ENCODE results near the gene CFAP77. TPM values are rescaled to one million over a fixed set of nuclear protein-coding genes. Genes with fewer than 3 reads are reported as not detected.

Gene CFAP77
- total and polyA plus RNA-seq, 2 experiments from 2014 or later: not detected

DNA sequence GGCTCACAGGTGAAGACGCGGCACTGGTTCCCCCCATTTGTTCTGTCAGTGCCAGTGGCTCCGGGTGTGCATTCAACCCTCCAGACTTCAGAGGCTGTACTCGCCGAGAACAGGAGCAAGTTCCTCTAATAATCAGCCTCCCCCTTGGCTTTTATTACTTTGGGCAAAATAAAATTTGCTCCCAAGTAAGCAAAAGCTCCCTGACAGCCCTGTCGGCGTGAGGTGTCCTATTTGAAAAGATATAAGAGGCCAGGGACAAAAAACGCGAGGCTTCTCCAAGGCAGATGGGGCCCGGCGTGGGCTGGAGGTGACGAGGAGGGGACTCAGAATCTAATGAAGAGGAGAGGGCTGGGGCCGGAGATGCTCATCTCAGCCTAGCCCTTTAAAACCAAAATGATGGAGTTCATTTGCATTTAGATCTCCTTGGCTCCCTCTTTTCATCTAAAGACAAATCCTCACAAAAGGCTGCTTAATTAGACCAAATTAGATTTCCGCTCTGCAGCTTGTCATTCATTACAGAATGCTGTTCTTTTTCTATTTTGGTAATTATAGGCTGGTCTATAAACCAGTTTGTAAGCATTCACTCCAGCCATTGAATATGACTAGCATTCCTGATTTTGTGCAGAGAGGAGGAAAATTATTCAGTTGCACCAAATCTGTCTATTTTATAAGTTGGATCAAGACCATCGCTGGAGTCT lies 68.5 kb downstream of the CFAP77 start:
- no peak overlapping the region for H3K9ac ChIP-seq
- no peak overlapping the region for H2AFZ ChIP-seq
- no peak for DNase-seq
- H3F3A ChIP-seq (ENCODE audit: insufficient read depth): no peaks in the 10 kb centered on the region
- in situ Hi-C loops (cut with MboI): no loop called here
- H3K4me1 ChIP-seq (ENCODE audit: insufficient read depth): no peaks in the 10 kb centered on the region
- TF ChIP-seq EZH2 (IDR thresholded peaks at IDR 0.05; ENCODE audit: insufficient read depth, poor library complexity, severe bottlenecking): no peak
- no peak for TF ChIP-seq EZH2phosphoT487 (IDR thresholded peaks at IDR 0.05; ENCODE audit: insufficient read depth, low read depth)
- H3K9me2 ChIP-seq (ENCODE audit: insufficient read depth): no peaks in the 10 kb centered on the region
- H3K27ac ChIP-seq: no peak overlapping the region
- H3K27me3 ChIP-seq (replicated peaks; ENCODE audit: insufficient read depth): peaks cover 29% of the 10 kb centered on the region
- WGBS, 2 experiments (ENCODE audit: low coverage in 1 of 2, low lambda C conversion rate in 2 of 2, missing lambda C conversion rate in 2 of 2): 50 to 58% methylated on average over 15 of the region's 15 CpGs
- no peak overlapping the region for H3K4me2 ChIP-seq (ENCODE audit: unreplicated experiment)
- no peaks in the 10 kb centered on the region for H3K79me2 ChIP-seq (ENCODE audit: insufficient read depth)
- H3K36me3 ChIP-seq (ENCODE audit: low read depth): no peaks in the 10 kb centered on the region
- H3K4me3 ChIP-seq: no peak overlapping the region
- no peaks in the 10 kb centered on the region for H3K9me3 ChIP-seq (ENCODE audit: low read depth)
- no peaks in the 10 kb centered on the region for H4K20me1 ChIP-seq (ENCODE audit: insufficient read depth)

DNA sequence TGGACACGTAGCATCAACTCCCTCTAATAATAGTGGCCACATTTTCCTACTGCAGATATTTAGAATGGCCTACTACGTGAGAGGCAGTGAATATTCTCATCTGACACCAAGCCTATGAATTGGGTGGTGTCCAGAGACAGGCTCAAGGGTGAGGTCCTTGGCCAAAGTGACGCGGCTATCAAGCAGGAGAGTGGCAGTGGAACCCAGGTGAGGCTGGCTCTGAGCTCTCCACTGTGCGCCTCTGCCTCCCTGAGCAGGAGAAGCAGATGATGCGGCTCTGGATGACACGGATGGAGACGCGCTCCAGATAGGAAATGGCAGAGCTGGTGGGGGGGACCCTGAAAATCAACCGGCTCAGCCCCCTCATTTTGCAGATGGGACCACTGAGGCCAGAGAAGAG lies 69.7 kb downstream of the CFAP77 start:
- Histone ChIP-seq H3K27ac (no peak overlapping the region), H3K9me2 (ENCODE audit: insufficient read depth) (no peaks in the 10 kb centered on the region), H3K79me2 (ENCODE audit: insufficient read depth) (no peaks in the 10 kb centered on the region), H3K27me3 (replicated peaks; ENCODE audit: insufficient read depth) (peaks cover 19% of the 10 kb centered on the region), H4K20me1 (ENCODE audit: insufficient read depth) (no peaks in the 10 kb centered on the region), H3K4me2 (ENCODE audit: unreplicated experiment) (no peak overlapping the region), H3K4me1 (ENCODE audit: insufficient read depth) (no peaks in the 10 kb centered on the region), H3F3A (ENCODE audit: insufficient read depth) (no peaks in the 10 kb centered on the region), H3K4me3 (no peak overlapping the region), H2AFZ (no peak overlapping the region), H3K36me3 (ENCODE audit: low read depth) (no peaks in the 10 kb centered on the region), H3K9ac (no peak overlapping the region), H3K9me3 (ENCODE audit: low read depth) (no peaks in the 10 kb centered on the region)
- no peak for TF ChIP-seq EZH2phosphoT487 (IDR thresholded peaks at IDR 0.05; ENCODE audit: insufficient read depth, low read depth)
- TF ChIP-seq EZH2 (IDR thresholded peaks at IDR 0.05; ENCODE audit: insufficient read depth, poor library complexity, severe bottlenecking): no peak
- in situ Hi-C loops (cut with MboI): no loop called here
- 76 to 79% methylated on average over 10 of the region's 10 CpGs for WGBS, 2 experiments (ENCODE audit: low coverage in 1 of 2, low lambda C conversion rate in 2 of 2, missing lambda C conversion rate in 2 of 2)
- DNase-seq: no peak

DNA sequence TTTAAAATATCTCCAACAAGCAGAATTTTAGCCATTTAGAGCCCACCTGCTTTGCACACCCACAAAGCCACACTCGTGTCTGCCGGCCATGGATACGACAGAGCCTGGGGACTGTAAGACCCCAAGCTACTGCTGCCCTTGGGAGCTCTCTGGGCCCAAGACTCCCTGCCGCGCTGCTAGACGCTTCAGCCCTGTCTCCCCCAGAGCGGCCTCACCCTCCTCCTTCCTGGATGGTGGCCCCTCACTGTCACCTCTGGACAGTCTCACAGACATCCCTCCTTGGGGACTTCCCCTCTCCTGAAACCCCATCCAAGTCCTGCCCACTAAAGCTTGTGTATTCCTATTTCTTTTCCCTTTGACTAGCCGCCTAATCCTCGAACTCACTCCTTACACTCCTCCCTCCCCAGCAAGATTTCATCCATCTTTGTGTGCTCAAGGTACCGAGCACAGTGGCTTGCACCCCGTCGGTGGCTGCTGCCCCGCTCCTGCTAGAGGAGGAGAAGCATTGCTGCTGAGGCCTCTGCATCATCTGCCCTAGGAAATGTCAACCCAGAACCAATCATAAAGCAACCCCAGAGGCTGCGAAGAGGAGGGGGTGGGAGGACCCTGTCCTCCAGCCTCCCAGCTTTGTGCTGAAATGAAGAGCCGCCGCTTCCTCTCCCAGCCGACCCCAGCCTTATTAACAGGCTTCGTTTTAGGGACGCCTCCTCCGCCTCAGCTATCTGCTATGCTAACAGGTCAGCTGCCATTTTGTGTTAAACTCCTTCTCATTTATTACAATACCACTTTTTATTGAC lies 71.2 kb downstream of the CFAP77 start:
- WGBS, 2 experiments (ENCODE audit: low coverage in 1 of 2, low lambda C conversion rate in 2 of 2, missing lambda C conversion rate in 2 of 2): 46 to 47% methylated on average over 20 of the region's 20 CpGs
- in situ Hi-C loops (cut with MboI): no loop called here
- no peaks in the 10 kb centered on the region for H3F3A ChIP-seq (ENCODE audit: insufficient read depth)
- no peak overlapping the region for H3K9ac ChIP-seq
- H3K27me3 ChIP-seq (replicated peaks; ENCODE audit: insufficient read depth): peaks cover 20% of the 10 kb centered on the region
- no peak overlapping the region for H3K4me2 ChIP-seq (ENCODE audit: unreplicated experiment)
- DNase-seq: no peak
- H3K36me3 ChIP-seq (ENCODE audit: low read depth): no peaks in the 10 kb centered on the region
- H2AFZ ChIP-seq: no peak overlapping the region
- no peaks in the 10 kb centered on the region for H3K4me1 ChIP-seq (ENCODE audit: insufficient read depth)
- H3K9me2 ChIP-seq (ENCODE audit: insufficient read depth): no peaks in the 10 kb centered on the region
- no peaks in the 10 kb centered on the region for H3K9me3 ChIP-seq (ENCODE audit: low read depth)
- H3K4me3 ChIP-seq: no peak overlapping the region
- no peaks in the 10 kb centered on the region for H3K79me2 ChIP-seq (ENCODE audit: insufficient read depth)
- TF ChIP-seq EZH2phosphoT487 (IDR thresholded peaks at IDR 0.05; ENCODE audit: insufficient read depth, low read depth) (no peak), EZH2 (IDR thresholded peaks at IDR 0.05; ENCODE audit: insufficient read depth, poor library complexity, severe bottlenecking) (no peak)
- H3K27ac ChIP-seq: no peak overlapping the region
- no peaks in the 10 kb centered on the region for H4K20me1 ChIP-seq (ENCODE audit: insufficient read depth)

DNA sequence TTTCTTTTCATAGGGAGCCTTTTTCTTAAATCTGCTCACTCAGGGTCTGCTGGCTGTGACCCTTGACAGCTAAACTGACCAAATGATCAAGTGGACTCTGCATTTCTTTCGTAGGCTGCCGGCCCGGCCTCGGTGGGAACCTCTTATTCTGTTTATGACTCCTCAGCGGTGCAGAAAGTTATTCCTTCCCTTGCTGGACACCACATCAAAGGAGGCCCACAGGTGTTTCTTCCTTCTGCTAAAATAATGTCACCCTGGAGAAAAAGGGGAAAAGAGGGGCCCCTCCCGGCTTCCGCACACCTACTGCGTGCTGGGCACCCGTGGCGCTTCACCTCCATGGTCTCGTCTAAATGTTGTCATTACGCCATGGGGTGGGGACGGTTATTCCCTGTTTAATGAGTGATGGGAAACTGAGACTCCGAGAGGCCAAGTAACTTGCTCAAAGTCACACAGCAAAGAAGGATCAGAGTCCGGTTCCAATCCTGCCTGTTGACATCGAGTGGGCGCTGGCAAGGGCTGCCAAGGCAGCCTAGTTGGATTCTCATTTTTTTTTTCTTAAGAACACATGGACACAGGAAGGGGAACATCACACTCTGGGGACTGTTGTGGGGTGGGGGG lies 72.3 kb downstream of the CFAP77 start:
- no peaks in the 10 kb centered on the region for H3K79me2 ChIP-seq (ENCODE audit: insufficient read depth)
- DNase-seq: no peak
- WGBS, 2 experiments (ENCODE audit: low coverage in 1 of 2, low lambda C conversion rate in 2 of 2, missing lambda C conversion rate in 2 of 2): 45 to 51% methylated on average over 17 of the region's 17 CpGs
- no peaks in the 10 kb centered on the region for H3F3A ChIP-seq (ENCODE audit: insufficient read depth)
- H3K9me3 ChIP-seq (ENCODE audit: low read depth): no peaks in the 10 kb centered on the region
- H3K4me2 ChIP-seq (ENCODE audit: unreplicated experiment): no peak overlapping the region
- H4K20me1 ChIP-seq (ENCODE audit: insufficient read depth): no peaks in the 10 kb centered on the region
- H3K27ac ChIP-seq: no peak overlapping the region
- H3K36me3 ChIP-seq (ENCODE audit: low read depth): no peaks in the 10 kb centered on the region
- H3K9me2 ChIP-seq (ENCODE audit: insufficient read depth): no peaks in the 10 kb centered on the region
- TF ChIP-seq EZH2phosphoT487 (IDR thresholded peaks at IDR 0.05; ENCODE audit: insufficient read depth, low read depth) (no peak), EZH2 (IDR thresholded peaks at IDR 0.05; ENCODE audit: insufficient read depth, poor library complexity, severe bottlenecking) (no peak)
- H3K4me3 ChIP-seq: no peak overlapping the region
- H2AFZ ChIP-seq: no peak overlapping the region
- in situ Hi-C loops (cut with MboI): no loop called here
- peaks cover 31% of the 10 kb centered on the region for H3K27me3 ChIP-seq (replicated peaks; ENCODE audit: insufficient read depth)
- H3K9ac ChIP-seq: no peak overlapping the region
- no peaks in the 10 kb centered on the region for H3K4me1 ChIP-seq (ENCODE audit: insufficient read depth)
